HG02798 (cell line): Measurements from ENCODE around the gene MISP.

Experiments used
- ATAC-seq: cut with Tn5 transposase; IDR thresholded peaks from one replicate; pipeline ENCODE4 v1.9.1; 2021; ENCODE audit warnings: mild to moderate bottlenecking; ENCODE audit not compliant: unreplicated experiment, poor library complexity

The MISP gene

DNA sequence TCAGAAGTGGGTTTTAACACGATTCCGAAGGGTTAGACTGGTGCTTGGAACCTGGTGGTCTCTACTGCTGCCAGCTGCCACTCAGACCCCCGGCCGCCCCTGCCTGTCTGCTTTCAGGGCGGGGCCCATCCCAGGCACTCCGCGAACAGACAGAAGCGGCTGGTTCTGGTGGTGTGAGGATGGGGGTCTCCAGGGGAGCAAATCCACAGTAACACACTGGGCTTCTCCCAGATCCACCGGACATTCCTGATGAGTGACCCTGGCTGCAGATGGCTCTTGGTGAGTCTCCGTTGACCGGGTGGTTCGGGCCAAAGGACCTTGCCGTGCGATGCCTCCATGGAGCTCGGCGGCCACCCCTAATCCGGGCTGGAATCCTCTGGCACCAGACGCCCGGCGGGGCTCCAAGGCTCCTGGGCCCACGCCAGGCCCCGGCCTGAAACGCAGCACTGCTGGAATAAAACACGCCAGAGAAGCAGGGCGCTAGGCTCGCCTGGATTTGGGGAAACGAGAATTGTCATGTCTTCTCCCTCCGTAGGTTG is 44.2 kb downstream of the MISP start:
- ATAC-seq, result no peak

- ATAC-seq, result no peak
Observed at GRCh38 chr19:795691-796581, 45.0 kb downstream of the MISP start.

GRCh38 chr19:796692-797527 is 46.0 kb downstream of the MISP start, which contains the start of gene PTBP1:
TSS of gene PTBP1 (plus strand) at chr19:797452. CDS start at chr19:797498, 46 bp downstream.
- ATAC-seq, result peak; percentile 84

GRCh38 chr19:797528-798414 is 46.9 kb downstream of the MISP start:
- ATAC-seq, result peak; percentile 54

DNA sequence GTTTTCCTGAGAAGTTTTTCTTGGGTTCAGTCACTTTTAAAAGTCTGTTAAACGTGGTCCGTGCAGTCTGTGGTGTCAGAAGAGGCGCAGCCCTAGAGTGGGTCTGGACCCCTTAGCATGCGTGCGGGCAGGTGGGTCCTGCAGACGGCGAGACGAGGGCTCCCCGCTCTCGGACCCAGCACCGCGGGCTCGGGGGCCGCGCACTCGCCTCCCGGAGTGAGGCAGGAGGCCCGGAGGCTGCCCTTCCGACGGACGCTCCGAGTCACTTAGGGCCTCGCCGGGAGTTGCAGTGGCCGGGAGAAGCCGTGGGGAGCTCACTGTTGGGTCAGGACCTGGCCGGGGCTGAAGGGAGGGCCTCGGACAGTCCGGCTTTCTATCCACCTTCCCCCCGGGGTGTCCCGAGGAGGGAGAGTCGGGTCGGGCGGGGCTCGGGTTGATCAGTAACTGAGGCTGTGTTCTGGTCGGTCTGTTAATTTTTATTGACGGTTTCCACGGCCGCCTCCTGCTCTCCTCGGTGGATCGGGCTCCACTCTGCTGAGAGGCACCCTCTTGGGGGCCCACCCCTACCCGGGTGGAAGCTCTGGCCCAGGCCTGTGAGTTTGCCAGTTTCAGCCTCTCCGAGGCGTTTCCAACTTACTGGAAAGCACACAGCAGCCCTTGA is 47.6 kb downstream of the MISP start:
- ATAC-seq, result no peak

DNA sequence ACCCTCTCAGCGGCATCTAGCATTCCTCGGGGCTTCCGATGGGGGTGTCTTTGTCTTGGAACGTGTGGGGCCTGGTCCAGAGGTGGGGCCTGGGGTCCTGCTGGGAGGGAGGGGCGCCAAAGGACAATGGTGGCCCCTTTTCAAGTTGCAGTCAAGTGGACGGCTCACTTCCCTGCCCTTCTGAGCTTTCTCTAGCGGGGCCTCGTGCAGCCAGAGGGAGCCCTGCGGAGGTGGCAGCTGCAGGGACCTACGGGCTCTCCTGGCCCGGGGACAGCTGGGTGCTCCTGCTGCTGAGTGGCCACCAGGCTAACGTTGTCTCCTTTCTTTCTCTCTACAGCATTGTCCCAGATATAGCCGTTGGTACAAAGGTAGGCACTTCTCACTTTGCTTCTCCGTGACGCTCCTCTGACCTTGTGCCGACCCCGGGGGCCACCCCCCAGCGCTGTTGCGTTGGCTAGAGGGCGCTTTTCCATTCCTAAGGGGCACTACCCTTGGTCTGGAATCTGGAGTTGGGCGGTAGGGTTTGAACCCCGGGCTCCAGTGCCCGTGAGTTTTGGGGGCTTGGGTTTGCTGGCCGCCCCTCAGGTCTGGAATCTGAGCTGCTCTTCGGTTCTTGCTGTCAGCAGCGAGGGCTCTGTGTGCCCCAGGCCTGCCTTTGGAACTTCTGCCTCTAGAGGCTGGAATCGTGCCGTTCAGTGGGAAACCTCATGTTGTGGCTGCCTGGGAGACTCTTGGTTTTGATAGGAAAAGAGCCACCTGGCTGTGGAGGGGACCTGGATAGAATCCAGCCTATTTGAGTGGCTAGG is 48.4 kb downstream of the MISP start:
- ATAC-seq, result no peak

DNA sequence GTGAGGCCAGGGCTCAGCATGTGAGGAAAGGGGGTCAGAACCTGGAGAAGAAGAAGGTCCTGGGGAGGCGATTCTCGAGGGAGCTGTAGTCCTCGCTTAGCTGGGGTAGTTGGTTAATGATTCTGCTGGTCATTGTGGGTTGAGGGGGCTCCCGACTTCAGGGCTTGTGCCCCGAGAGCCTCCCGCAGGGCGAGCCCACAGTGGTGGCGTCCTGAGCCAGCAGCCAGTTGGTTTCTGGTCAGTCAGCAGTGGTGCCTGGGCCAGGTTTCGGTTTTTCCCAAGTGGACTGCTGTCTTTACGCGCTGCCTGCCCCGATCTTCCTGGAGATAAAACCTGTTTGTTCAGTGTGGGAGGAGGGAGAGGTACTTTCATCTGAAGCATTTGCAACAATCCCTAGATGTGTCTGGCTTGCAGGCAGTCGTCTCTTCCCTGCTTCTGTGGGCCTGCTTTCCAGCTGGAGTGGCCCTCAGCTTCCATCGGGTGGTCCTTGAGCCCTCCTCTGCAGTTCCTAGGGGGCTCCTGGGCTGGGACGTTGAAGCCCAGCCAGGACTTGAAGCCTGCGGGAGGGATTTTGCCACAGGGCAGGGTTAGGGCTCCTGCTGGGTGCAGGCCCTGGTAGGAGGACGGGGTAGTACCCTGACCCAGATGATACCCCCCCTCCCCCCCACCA is 49.6 kb downstream of the MISP start:
- ATAC-seq, result no peak

GRCh38 chr19:801030-801860 is 50.3 kb downstream of the MISP start:
- no peak for ATAC-seq

DNA sequence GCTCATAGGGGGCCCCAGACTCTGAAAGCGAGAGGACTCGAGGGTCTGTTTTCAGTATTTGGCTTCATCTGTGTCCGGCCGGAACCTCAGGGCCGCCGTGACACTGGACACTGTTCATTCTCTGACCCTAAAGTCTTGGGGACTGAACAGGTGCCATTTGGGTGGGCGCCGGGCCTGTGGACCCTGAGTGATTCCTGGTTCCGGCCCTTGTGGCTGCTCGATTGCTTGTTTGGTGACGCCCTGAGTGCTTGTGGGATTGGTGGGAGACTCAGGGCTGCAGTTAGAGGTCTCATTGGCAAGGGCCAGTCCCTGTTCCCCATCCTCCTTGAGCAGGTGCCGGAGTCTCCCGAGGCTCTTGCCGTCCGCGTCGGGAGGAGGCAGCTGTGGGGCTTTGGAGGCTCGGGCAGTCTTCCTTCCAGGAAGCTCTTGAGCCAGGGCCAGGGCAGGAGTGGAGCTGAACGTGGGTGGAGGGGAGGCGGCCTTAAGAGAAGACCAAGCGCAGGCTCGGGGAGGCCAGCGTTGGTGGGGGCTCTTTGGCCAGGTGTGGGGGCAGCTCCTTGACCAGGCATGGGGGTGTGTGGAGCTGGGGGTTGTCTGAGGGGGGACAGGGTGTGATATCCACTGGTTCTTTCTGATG is 51.1 kb downstream of the MISP start:
- no peak for ATAC-seq

DNA sequence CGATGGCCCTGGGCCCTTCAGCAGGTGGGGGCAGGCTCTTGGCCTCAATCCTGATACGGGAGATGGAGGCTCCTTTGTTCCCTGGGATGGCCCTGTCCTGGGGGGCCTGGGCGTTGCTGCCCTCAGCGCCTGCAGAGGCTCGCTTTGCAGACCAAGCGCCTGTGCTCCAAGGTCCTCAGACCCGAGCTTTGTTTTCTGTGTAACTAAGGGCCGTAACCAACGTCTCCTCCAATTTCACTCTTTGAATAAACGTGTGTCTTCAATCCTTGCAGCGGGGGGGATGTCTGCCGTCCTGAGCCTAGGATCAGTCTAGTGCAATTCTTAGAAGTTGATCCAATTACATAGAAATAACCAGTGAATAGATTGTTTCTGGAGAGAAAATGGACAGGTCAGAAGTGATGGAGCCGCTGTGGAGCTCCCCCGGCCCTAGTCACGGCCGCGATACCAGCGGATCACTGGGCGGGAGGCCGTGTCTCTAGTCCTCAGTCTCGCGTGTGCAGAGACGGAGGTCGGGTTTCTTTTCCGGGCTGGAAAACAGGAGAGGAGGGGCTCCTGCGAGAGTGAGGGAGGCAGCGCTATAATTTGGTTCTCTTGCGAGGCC is 51.7 kb downstream of the MISP start:
- ATAC-seq, result no peak

GRCh38 chr19:803099-803561 is 52.2 kb downstream of the MISP start:
- no peak for ATAC-seq

DNA sequence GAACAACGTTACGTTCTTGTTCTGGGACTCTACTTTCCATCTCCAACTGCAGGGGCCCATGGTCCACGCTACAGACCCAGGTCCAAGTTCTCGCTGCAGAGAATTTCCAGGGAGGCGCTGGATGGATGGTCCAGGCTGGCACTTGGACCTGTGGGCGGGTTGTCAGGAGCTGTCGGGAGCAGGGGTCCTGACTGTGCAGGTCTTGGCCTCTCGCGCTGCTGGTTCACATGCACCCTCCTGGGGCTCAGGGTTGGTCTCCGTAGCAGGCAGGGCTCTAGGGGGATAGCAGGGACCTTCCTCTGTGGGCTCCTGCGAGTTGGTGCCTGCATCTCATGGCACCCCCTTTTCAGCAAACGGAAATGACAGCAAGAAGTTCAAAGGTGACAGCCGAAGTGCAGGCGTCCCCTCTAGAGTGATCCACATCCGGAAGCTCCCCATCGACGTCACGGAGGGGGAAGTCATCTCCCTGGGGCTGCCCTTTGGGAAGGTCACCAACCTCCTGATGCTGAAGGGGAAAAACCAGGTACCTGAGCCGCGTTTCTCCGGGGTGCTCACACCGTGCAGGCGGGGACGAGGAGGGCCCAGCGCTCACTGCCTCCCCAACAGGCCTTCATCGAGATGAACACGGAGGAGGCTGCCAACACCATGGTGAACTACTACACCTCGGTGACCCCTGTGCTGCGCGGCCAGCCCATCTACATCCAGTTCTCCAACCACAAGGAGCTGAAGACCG is 52.9 kb downstream of the MISP start:
- ATAC-seq, result no peak

- ATAC-seq, result no peak
Observed at GRCh38 chr19:804419-805165, 53.7 kb downstream of the MISP start.

DNA sequence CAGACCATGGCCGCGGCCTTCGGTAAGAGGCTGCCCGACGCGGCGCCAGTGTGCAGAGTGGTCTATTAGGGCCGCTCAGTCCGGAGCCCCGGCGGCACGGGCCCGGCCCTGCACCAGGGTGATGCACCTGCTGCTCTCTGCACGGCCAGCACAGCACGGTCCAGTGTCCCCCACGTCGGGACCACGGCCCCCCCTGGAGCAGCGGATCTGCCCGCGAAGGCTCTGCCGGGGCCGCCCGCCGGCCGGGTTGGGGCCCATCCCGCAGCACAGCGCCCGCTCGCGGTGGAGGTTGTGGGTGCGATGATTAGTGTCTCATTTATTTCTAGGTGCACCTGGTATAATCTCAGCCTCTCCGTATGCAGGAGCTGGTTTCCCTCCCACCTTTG is 54.2 kb downstream of the MISP start:
- ATAC-seq, result no peak
